ENCODE results near the gene OR2T34. TPM values are rescaled to one million over a fixed set of nuclear protein-coding genes. Genes with fewer than 3 reads are reported as not detected.

The OR2T34 gene
- total RNA-seq, 1 experiment from 2014 or later = not detected

- no peak overlapping the region for H3T11ph ChIP-seq (ENCODE audit: low read length)
- H3K9ac ChIP-seq (ENCODE audit: extremely low read depth, insufficient read length, low read length) = no peak overlapping the region
- no CpG with 5 or more reads among the region's 2 CpGs for WGBS (ENCODE audit: extremely low coverage, insufficient read length, low lambda C conversion rate)
- Mint-ChIP-seq H3K27ac (no peak overlapping the region), H3K4me3 (no peak overlapping the region), H3K4me1 (no peaks in the 10 kb centered on the region), H3K9me3 (peaks cover 71 to 78% of the 10 kb centered on the region in 2 experiments), H3K27me3 (ENCODE audit: low read depth) (no peaks in the 10 kb centered on the region; the same call in 1 of the 2 replicates), H3K36me3 (ENCODE audit: insufficient read depth in 1 of 3, low read depth in 3 of 3) (peaks cover 2 to 20% (median 6%) of the 10 kb centered on the region in 3 experiments; a peak in 3 of 7 replicates)
- no peak overlapping the region for H2AFZ ChIP-seq (ENCODE audit: low read length)
- no peak overlapping the region for H3K4ac ChIP-seq (ENCODE audit: low read depth, low read length)
- H3K4me1 ChIP-seq (ENCODE audit: insufficient read depth, low read length) = no peaks in the 10 kb centered on the region
- no peak overlapping the region for H3K18ac ChIP-seq (ENCODE audit: insufficient read length, low read depth, low read length)
- no peak overlapping the region for H3K27ac ChIP-seq (ENCODE audit: insufficient read length, low read depth, low read length)
- H3K9me3 ChIP-seq (ENCODE audit: control insufficient read depth, low read depth, low read length) = peaks cover 75% of the 10 kb centered on the region
- H3K23me2 ChIP-seq (ENCODE audit: insufficient read length, low read depth, low read length, poor library complexity, severe bottlenecking) = no peaks in the 10 kb centered on the region
- H2BK5ac ChIP-seq (ENCODE audit: insufficient read length, low read length) = no peak overlapping the region
- H2BK12ac ChIP-seq (ENCODE audit: insufficient read length, low read depth, low read length) = no peak overlapping the region
- no peak overlapping the region for H4K8ac ChIP-seq (replicated peaks; ENCODE audit: insufficient read length, low read depth, low read length)
- no peaks in the 10 kb centered on the region for H4K20me1 ChIP-seq (ENCODE audit: control insufficient read depth, insufficient read depth, insufficient read length)
- H3K14ac ChIP-seq (ENCODE audit: insufficient read depth, low read length) = no peak overlapping the region
- H2BK120ac ChIP-seq (ENCODE audit: low read depth, low read length, poor library complexity, severe bottlenecking) = no peak overlapping the region
- H2AK5ac ChIP-seq (ENCODE audit: insufficient read length, low read length) = no peak overlapping the region
- H3K27me3 ChIP-seq (ENCODE audit: insufficient read depth, low read length) = no peaks in the 10 kb centered on the region
- H2BK15ac ChIP-seq (ENCODE audit: low read depth, low read length) = no peak overlapping the region
- H4K91ac ChIP-seq (ENCODE audit: insufficient read length, low read depth, low read length) = no peak overlapping the region
- H4K5ac ChIP-seq (ENCODE audit: insufficient read length, low read depth, low read length) = no peak overlapping the region
- no peak overlapping the region for H3K56ac ChIP-seq (ENCODE audit: insufficient read length, low read depth, low read length)
- H3K79me2 ChIP-seq (ENCODE audit: insufficient read depth, low read length) = no peaks in the 10 kb centered on the region
- DNase-seq = no peak
- H3K79me1 ChIP-seq (ENCODE audit: insufficient read depth, low read depth, low read length, poor library complexity, severe bottlenecking) = no peaks in the 10 kb centered on the region
- H3K23ac ChIP-seq (ENCODE audit: insufficient read length, low read depth, low read length) = no peak overlapping the region
- no peak for TF ChIP-seq CTCF (conservative IDR thresholded peaks at IDR 0.05)
- no peak overlapping the region for H3K4me2 ChIP-seq (ENCODE audit: insufficient read depth, insufficient read length, low read length)
- no peak overlapping the region for H2BK20ac ChIP-seq (ENCODE audit: low read depth, low read length, poor library complexity, severe bottlenecking)
Observed at GRCh38 chr1:248596615-248597014, 22.1 kb upstream of the OR2T34 start.
